HepG2 (cell line): ENCODE measurements around the gene NOVA2. TPM values are rescaled to one million over a fixed set of nuclear protein-coding genes. Genes with fewer than 3 reads are reported as not detected.

Experiments used
- ATAC-seq: fragments of 200-7000 bp; cut with Tn5 transposase; 3 replicates; pipeline ENCODE4 v1.9.1; 2020; ENCODE audit warnings: mild to moderate bottlenecking, moderate library complexity
- BruUV-seq: library from RNA; stranded (reverse); fragments of 400-500 nt; replicated peaks from 2 replicates; lab custom pipeline; 2021; lab: Mats Ljungman, UMichigan
- CTCF ChIA-PET: fragments of 300-600 bp; formaldehyde crosslinking; extraction: SDS; loops from one replicate; lab custom pipeline; 2021; ENCODE audit warnings: low total read pairs, inconsistent platforms, low intra/inter-chr PET ratio; lab: Yijun Ruan, JAX
- POLR2A ChIA-PET: fragments of 350-600 bp; sonication (Branson Sonifier 250); formaldehyde crosslinking; loops from one replicate; lab custom pipeline; 2020; ENCODE audit warnings: antibody characterized with exemption, inconsistent platforms; lab: Yijun Ruan, JAX
- DNase-seq: peaks from one replicate; pipeline ENCODE4 v3.0.0-alpha.2; 2015; ENCODE audit warnings: low spot score
- FAIRE-seq: peaks from 3 replicates; lab custom pipeline; 2011; peaks lifted over from hg19 to GRCh38; lab: Jason Lieb, UNC
- H2AFZ ChIP-seq: one replicate; pipeline ENCODE4 v1.6.1; 2011; ENCODE audit warnings: low read length, inconsistent platforms
- H3K27ac ChIP-seq: fragments of 300-600 bp; 3 replicates; pipeline ENCODE4 v1.8.0; 2011; ENCODE audit warnings: mixed run types, mild to moderate bottlenecking, mixed read lengths, low read length, inconsistent platforms; ENCODE audit not compliant: insufficient read depth; ENCODE audit errors: extremely low read length
- H3K27me3 ChIP-seq, 2 experiments: fragments of 200-600 bp in 1 of 2; 2 replicates in 1 of 2; 3 replicates in 1 of 2; pipeline versions ENCODE4 v1.6.0 to v1.8.0; 2011; ENCODE audit warnings: low read length in 2 of 2, mild to moderate bottlenecking in 2 of 2, moderate library complexity in 2 of 2, inconsistent platforms in 1 of 2; ENCODE audit not compliant: insufficient read depth in 2 of 2, control insufficient read depth in 1 of 2
- H3K36me3 ChIP-seq, 2 experiments: fragments of 200-600 bp in 1 of 2; replicated peaks in 1 of 2; 2 replicates in 1 of 2; 3 replicates in 1 of 2; pipeline versions ENCODE4 v1.5.1 to v1.8.0; 2011; ENCODE audit warnings: low read length in 2 of 2, inconsistent platforms in 1 of 2; ENCODE audit not compliant: insufficient read depth in 2 of 2, control insufficient read depth in 1 of 2
- H3K4me1 ChIP-seq: 2 replicates; pipeline ENCODE4 v1.5.1; 2012; ENCODE audit warnings: low read length, inconsistent platforms; ENCODE audit not compliant: insufficient read depth
- H3K4me2 ChIP-seq: 2 replicates; pipeline ENCODE4 v1.6.0; 2011; ENCODE audit warnings: low read depth, low read length, inconsistent platforms
- H3K4me3 ChIP-seq, 3 experiments: fragments of 200-600 bp in 1 of 3; sonication (generic), shearing (Covaris generic) in 1 of 3; replicated peaks in 1 of 3; 2 replicates each; pipeline ENCODE4 v1.5.1; 2011 to 2016; ENCODE audit warnings: low read length in 3 of 3, inconsistent platforms in 2 of 3, low read depth in 2 of 3, mild to moderate bottlenecking in 2 of 3, control low read depth in 1 of 3, mixed read lengths in 1 of 3; ENCODE audit not compliant: insufficient read depth in 1 of 3
- H3K79me2 ChIP-seq: one replicate; pipeline ENCODE4 v1.6.1; 2011; ENCODE audit warnings: low read length, inconsistent platforms; ENCODE audit not compliant: insufficient read depth
- H3K9ac ChIP-seq: 2 replicates; pipeline ENCODE4 v1.6.0; 2011; ENCODE audit warnings: mild to moderate bottlenecking, low read depth, low read length, inconsistent platforms; ENCODE audit not compliant: insufficient read depth
- H3K9me3 ChIP-seq: 2 replicates; pipeline ENCODE4 v1.5.1; 2012; ENCODE audit warnings: mild to moderate bottlenecking, low read length
- H4K20me1 ChIP-seq: 2 replicates; pipeline ENCODE4 v1.6.0; 2011; ENCODE audit warnings: inconsistent platforms, mild to moderate bottlenecking, low read length, moderate library complexity; ENCODE audit not compliant: insufficient read depth
- NR2F2 ChIP-seq: IDR thresholded peaks from 2 replicates; pipeline ENCODE4 v1.6.1; 2012; ENCODE audit warnings: low read depth, inconsistent platforms, borderline replicate concordance
- SP1 ChIP-seq, 2 experiments: fragments of 450-650 bp in 1 of 2; sonication (generic) in 1 of 2; formaldehyde crosslinking in 1 of 2; IDR thresholded peaks; 2 replicates each; pipeline versions ENCODE4 v1.4.0 to v1.6.1; 2016 to 2020; ENCODE audit warnings: missing genetic modification reagents in 1 of 2
- XRCC5 ChIP-seq: fragments of 200-400 bp; formaldehyde crosslinking; optimal IDR thresholded peaks from 2 replicates; pipeline ENCODE3; 2017; ENCODE audit warnings: mild to moderate bottlenecking, low read length
- ZBTB39 ChIP-seq: sonication (generic); formaldehyde crosslinking; IDR thresholded peaks from 2 replicates; pipeline ENCODE4 v1.5.0; 2020; ENCODE audit warnings: missing genetic modification reagents
- ZNF574 ChIP-seq: sonication (generic); formaldehyde crosslinking; IDR thresholded peaks from 2 replicates; pipeline ENCODE4 v1.4.0; 2020; ENCODE audit warnings: missing genetic modification reagents
- WGBS: methylation state at CpG from one replicate; pipeline ENCODE4 v1.1.6; 2017; ENCODE audit warnings: low lambda C conversion rate; 5-methylcytosine and 5-hydroxymethylcytosine counted together
- in situ Hi-C: cut with HindIII; loops from 2 replicates; pipeline ENCODE4 v1.10.0; 2017; ENCODE audit warnings: low pct_unique_long_range_greater_than_20kb; ENCODE audit not compliant: extremely low pct_ligation_motif_present
- intact Hi-C: fragments of 100-400 bp; cut with micrococcal nuclease; formaldehyde crosslinking; loops from one replicate; pipeline ENCODE4 v1.10.0; 2022; ENCODE audit not compliant: unreplicated experiment
- polyA plus RNA-seq, 8 experiments: library from polyadenylated mRNA; depleted of rRNA in 3 of 8; stranded (reverse) in 7 of 8; unstranded in 1 of 8; fragments of >200 nt; fragmentation: Illumina TruSeq in 4 of 8; extraction: Trizol in 4 of 8; gene quantifications; 2 replicates each; pipeline versions ENCODE4 v1.2.1 to v1.2.3, GENCODE V29; 2011 to 2016; ENCODE audit warnings: low read depth in 4 of 8, missing spikeins in 1 of 8, mixed read lengths in 1 of 8; ENCODE audit not compliant: insufficient read depth in 1 of 8
- total RNA-seq, 5 experiments: library from RNA; depleted of rRNA; stranded (reverse); fragments of >200 nt; fragmentation: Illumina TruSeq; extraction: Trizol; gene quantifications; 2 replicates each; pipeline ENCODE4 v1.2.3, GENCODE V29; 2016; ENCODE audit warnings: low read depth in 1 of 5
- TF ChIP-seq, protein P1 (sequence below): sonication (generic); formaldehyde crosslinking; IDR thresholded peaks from 2 replicates; pipeline ENCODE4 v1.4.0; 2020; ENCODE audit warnings: mild to moderate bottlenecking, missing genetic modification reagents
- TF ChIP-seq, protein P2 (sequence below): sonication (generic); formaldehyde crosslinking; IDR thresholded peaks from 2 replicates; pipeline ENCODE4 v1.5.0; 2020; ENCODE audit warnings: mild to moderate bottlenecking, missing genetic modification reagents, moderate library complexity

NOVA2 gene
- total and polyA plus RNA-seq, 2 of the 13 experiments (the other 11 are each of a cell fraction or from before 2014, with no cell fraction given), result not detected

GRCh38 chr19:46016426-46017094 is 42.9 kb upstream of the NOVA2 start:
- in situ Hi-C loops (loop anchor here (10.0 kb wide), 1 partner anchor 202 kb away; the partner anchor contains the start of gene RSPH6A), intact Hi-C loops (no loop called here)
- Histone ChIP-seq H3K27me3 (no peaks in the 10 kb centered on the region), H3K79me2 (no peaks in the 10 kb centered on the region), H3K4me2 (peak overlapping the region; percentile 65), H4K20me1 (no peaks in the 10 kb centered on the region), H3K27ac (no peak overlapping the region), H3K36me3 (no peaks in the 10 kb centered on the region), H3K9ac (no peak overlapping the region), H3K4me3 (peak overlapping the region; percentile 28 to 59 (median 42); a peak in 3 of 6 replicates), H2AFZ (no peak overlapping the region), H3K9me3 (no peaks in the 10 kb centered on the region), H3K4me1 (no peaks in the 10 kb centered on the region)
- no peak for FAIRE-seq
- BruUV-seq, result no TSS peak
- peak; percentile 43 for DNase-seq
- CTCF ChIA-PET, result interaction anchor here (1.1 to 1.4 kb wide), 3 partner anchors 103 to 200 kb away, joined by 3 to 4 read pairs (median 3); no protein-coding TSS in a partner anchor
- POLR2A ChIA-PET, result interaction anchor here (1.0 to 1.2 kb wide), 2 partner anchors 21 to 134 kb away, joined by 3 to 11 read pairs; partner anchors contain the start of gene CCDC61
- ATAC-seq, result peak; percentile 85
- 71% methylated on average over 22 of the region's 48 CpGs for WGBS
- TF ChIP-seq, protein P1, sequence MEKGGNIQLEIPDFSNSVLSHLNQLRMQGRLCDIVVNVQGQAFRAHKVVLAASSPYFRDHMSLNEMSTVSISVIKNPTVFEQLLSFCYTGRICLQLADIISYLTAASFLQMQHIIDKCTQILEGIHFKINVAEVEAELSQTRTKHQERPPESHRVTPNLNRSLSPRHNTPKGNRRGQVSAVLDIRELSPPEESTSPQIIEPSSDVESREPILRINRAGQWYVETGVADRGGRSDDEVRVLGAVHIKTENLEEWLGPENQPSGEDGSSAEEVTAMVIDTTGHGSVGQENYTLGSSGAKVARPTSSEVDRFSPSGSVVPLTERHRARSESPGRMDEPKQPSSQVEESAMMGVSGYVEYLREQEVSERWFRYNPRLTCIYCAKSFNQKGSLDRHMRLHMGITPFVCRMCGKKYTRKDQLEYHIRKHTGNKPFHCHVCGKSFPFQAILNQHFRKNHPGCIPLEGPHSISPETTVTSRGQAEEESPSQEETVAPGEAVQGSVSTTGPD (CRISPR knock-in tag), result no peak
- TF ChIP-seq NR2F2 (no peak), ZNF574 (CRISPR knock-in tag) (0 out of 2 replicates have a peak, but pooled peaks have one; percentile 16), SP1 (IDR thresholded peaks at IDR 0.05) (no peak), SP1 (CRISPR knock-in tag; IDR thresholded peaks at IDR 0.05) (peak; percentile 82), ZBTB39 (CRISPR knock-in tag) (no peak), XRCC5 (peak; percentile 39)
- TF ChIP-seq, protein P2, sequence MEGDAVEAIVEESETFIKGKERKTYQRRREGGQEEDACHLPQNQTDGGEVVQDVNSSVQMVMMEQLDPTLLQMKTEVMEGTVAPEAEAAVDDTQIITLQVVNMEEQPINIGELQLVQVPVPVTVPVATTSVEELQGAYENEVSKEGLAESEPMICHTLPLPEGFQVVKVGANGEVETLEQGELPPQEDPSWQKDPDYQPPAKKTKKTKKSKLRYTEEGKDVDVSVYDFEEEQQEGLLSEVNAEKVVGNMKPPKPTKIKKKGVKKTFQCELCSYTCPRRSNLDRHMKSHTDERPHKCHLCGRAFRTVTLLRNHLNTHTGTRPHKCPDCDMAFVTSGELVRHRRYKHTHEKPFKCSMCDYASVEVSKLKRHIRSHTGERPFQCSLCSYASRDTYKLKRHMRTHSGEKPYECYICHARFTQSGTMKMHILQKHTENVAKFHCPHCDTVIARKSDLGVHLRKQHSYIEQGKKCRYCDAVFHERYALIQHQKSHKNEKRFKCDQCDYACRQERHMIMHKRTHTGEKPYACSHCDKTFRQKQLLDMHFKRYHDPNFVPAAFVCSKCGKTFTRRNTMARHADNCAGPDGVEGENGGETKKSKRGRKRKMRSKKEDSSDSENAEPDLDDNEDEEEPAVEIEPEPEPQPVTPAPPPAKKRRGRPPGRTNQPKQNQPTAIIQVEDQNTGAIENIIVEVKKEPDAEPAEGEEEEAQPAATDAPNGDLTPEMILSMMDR (CRISPR knock-in tag), result peak; percentile 80
